Measurements from ENCODE around the gene PAQR5. TPM values are rescaled to one million over a fixed set of nuclear protein-coding genes. Genes with fewer than 3 reads are reported as not detected.

Gene PAQR5
- total RNA-seq, 2 experiments from 2014 or later, result not detected

- ATAC-seq (ENCODE audit: poor library complexity) (peak; percentile 20), DNase-seq (no peak)
- no peak overlapping the region for H3K27ac ChIP-seq (ENCODE audit: low read depth in 1 of 2, low read length in 2 of 2)
- Mint-ChIP-seq H3K9me3 (no peaks in the 10 kb centered on the region), H3K4me3 (no peak overlapping the region), H3K36me3 (ENCODE audit: low read depth) (no peaks in the 10 kb centered on the region), H3K27me3 (no peaks in the 10 kb centered on the region), H3K4me1 (ENCODE audit: low read depth) (peaks cover 8% of the 10 kb centered on the region), H3K27ac (no peak overlapping the region)
- H3K36me3 ChIP-seq (ENCODE audit: insufficient read depth, low read length), result no peaks in the 10 kb centered on the region
- CTCF ChIA-PET, result no interaction called here
- H3K4me3 ChIP-seq (ENCODE audit: low read length), result no peak overlapping the region
- POLR2A ChIA-PET, result no interaction called here
- no peaks in the 10 kb centered on the region for H3K9me3 ChIP-seq (ENCODE audit: control insufficient read depth in 1 of 2, insufficient read depth in 1 of 2, low read length in 2 of 2)
- no peaks in the 10 kb centered on the region for H3K27me3 ChIP-seq (ENCODE audit: control insufficient read depth in 1 of 2, insufficient read depth in 2 of 2, low read length in 2 of 2)
- TF ChIP-seq, protein P1, sequence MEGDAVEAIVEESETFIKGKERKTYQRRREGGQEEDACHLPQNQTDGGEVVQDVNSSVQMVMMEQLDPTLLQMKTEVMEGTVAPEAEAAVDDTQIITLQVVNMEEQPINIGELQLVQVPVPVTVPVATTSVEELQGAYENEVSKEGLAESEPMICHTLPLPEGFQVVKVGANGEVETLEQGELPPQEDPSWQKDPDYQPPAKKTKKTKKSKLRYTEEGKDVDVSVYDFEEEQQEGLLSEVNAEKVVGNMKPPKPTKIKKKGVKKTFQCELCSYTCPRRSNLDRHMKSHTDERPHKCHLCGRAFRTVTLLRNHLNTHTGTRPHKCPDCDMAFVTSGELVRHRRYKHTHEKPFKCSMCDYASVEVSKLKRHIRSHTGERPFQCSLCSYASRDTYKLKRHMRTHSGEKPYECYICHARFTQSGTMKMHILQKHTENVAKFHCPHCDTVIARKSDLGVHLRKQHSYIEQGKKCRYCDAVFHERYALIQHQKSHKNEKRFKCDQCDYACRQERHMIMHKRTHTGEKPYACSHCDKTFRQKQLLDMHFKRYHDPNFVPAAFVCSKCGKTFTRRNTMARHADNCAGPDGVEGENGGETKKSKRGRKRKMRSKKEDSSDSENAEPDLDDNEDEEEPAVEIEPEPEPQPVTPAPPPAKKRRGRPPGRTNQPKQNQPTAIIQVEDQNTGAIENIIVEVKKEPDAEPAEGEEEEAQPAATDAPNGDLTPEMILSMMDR (IDR thresholded peaks at IDR 0.05), result no peak
- intact Hi-C loops (cut with DNase I, micrococcal nuclease), result no loop called here
- peaks cover 11% of the 10 kb centered on the region for H3K4me1 ChIP-seq (ENCODE audit: insufficient read depth, low read length)
These were observed 99.8 kb downstream of the PAQR5 start for GRCh38 chr15:69398491-69398891.

DNA sequence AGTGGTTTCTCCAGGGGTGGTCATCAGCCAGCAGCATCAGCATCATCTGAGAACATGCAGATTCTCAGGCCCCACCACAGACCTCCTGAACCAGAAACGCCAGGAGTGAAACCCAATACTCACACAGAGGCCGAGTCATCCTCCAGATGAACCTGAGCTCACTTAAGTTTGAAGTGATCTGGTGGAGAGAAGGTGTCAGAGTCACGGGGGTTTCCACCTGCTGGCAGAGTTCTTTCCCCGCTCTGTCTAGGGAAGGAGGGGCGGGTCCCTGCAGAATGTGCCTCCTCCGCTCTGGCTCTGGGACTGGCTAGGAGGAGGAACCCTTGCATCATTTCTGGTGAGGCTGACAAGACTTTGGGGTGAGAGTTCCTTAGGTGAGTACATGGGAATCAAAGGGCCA is 102.1 kb downstream of the PAQR5 start:
- POLR2A ChIA-PET, result no interaction called here
- Mint-ChIP-seq H3K4me1 (ENCODE audit: low read depth) (no peaks in the 10 kb centered on the region), H3K9me3 (no peaks in the 10 kb centered on the region), H3K27me3 (no peaks in the 10 kb centered on the region), H3K36me3 (ENCODE audit: low read depth) (no peaks in the 10 kb centered on the region), H3K4me3 (no peak overlapping the region), H3K27ac (no peak overlapping the region)
- ATAC-seq (ENCODE audit: poor library complexity) (no peak), DNase-seq (no peak)
- Histone ChIP-seq H3K4me1 (ENCODE audit: insufficient read depth, low read length) (peaks cover 3% of the 10 kb centered on the region), H3K4me3 (ENCODE audit: low read length) (no peak overlapping the region), H3K9me3 (ENCODE audit: control insufficient read depth in 1 of 2, insufficient read depth in 1 of 2, low read length in 2 of 2) (no peaks in the 10 kb centered on the region), H3K36me3 (ENCODE audit: insufficient read depth, low read length) (no peaks in the 10 kb centered on the region), H3K27ac (ENCODE audit: low read depth in 1 of 2, low read length in 2 of 2) (no peak overlapping the region), H3K27me3 (ENCODE audit: control insufficient read depth in 1 of 2, insufficient read depth in 2 of 2, low read length in 2 of 2) (no peaks in the 10 kb centered on the region)
- CTCF ChIA-PET, result no interaction called here
- TF ChIP-seq, protein P1 (IDR thresholded peaks at IDR 0.05), result no peak
- intact Hi-C loops (cut with DNase I, micrococcal nuclease), result loop anchor here in 1 of 2 experiments (1.0 kb wide), 1 partner anchor 14 kb away; no protein-coding TSS in a partner anchor

DNA sequence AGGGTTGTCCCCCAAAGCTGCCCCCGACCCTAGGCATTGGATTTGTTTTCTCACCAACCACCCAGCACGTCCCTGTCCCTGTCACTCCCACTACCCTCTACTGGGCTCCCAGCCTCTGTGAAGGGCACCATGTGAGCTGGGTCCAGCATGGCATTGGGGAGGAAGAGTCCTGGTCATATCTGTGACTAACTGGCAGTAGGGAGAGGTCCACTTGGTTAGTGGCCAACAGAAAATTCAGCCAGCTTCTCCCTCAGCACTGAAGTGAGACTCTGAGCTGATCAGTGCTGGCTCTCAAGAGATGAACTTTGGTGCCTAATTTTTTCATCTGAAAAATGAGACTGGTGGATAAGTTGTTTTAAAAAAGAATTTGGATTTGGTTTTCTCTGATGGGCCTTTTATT is 104.1 kb downstream of the PAQR5 start:
- Mint-ChIP-seq H3K4me3 (no peak overlapping the region), H3K27ac (no peak overlapping the region), H3K27me3 (peaks cover 4% of the 10 kb centered on the region), H3K9me3 (no peaks in the 10 kb centered on the region), H3K4me1 (ENCODE audit: low read depth) (no peaks in the 10 kb centered on the region), H3K36me3 (ENCODE audit: low read depth) (no peaks in the 10 kb centered on the region)
- Histone ChIP-seq H3K4me3 (ENCODE audit: low read length) (no peak overlapping the region), H3K4me1 (ENCODE audit: insufficient read depth, low read length) (peaks cover 3% of the 10 kb centered on the region), H3K27ac (ENCODE audit: low read depth in 1 of 2, low read length in 2 of 2) (no peak overlapping the region), H3K27me3 (ENCODE audit: control insufficient read depth in 1 of 2, insufficient read depth in 2 of 2, low read length in 2 of 2) (no peaks in the 10 kb centered on the region), H3K9me3 (ENCODE audit: control insufficient read depth in 1 of 2, insufficient read depth in 1 of 2, low read length in 2 of 2) (no peaks in the 10 kb centered on the region), H3K36me3 (ENCODE audit: insufficient read depth, low read length) (no peaks in the 10 kb centered on the region)
- POLR2A ChIA-PET, result no interaction called here
- DNase-seq (no peak), ATAC-seq (ENCODE audit: poor library complexity) (no peak)
- CTCF ChIA-PET, result interaction anchor here (1.3 to 2.2 kb wide), 2 partner anchors 8 to 60 kb away, joined by 3 to 7 read pairs; no protein-coding TSS in a partner anchor
- intact Hi-C loops (cut with DNase I, micrococcal nuclease), result no loop called here
- TF ChIP-seq, protein P1 (IDR thresholded peaks at IDR 0.05), result no peak

All from CD4-positive, alpha-beta T cell (primary cell).